ENCODE data around the gene HACE1. TPM values are rescaled to one million over a fixed set of nuclear protein-coding genes. Genes with fewer than 3 reads are reported as not detected.
"Not testable (repeated sequence)": the region's sequence is repeated elsewhere in the genome, so short reads cannot be mapped to it uniquely, and the experiment has no call there.

HACE1 gene
- total RNA-seq, 1 experiment from 2014 or later: 13.0 TPM

DNA sequence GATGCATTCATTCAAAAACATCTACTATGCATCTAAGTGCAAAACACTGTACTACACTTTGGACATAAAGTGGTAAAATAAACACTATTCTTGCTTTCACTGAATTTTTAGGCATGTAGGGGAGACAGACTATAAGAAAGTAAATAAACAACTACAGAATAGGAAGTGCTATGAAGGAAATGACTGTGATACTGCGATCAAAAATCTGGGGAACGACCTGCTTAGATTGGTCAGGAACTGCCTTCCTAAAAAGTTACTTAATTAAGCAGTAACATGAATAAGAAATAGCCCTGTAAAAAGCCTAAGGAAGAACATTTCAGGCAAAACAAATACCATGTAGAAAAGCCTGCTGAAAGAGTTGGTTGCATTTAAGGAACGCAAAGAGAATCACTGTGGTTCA, 50.6 kb downstream of the HACE1 start:
- ChIA-PET CTCF (no interaction called here), POLR2A (no interaction called here)
- no peaks in the 10 kb centered on the region for H3K27me3 ChIP-seq (ENCODE audit: control insufficient read depth, insufficient read depth, low read length)
- no peaks in the 10 kb centered on the region for H3K4me1 ChIP-seq (ENCODE audit: control insufficient read depth, insufficient read depth, low read length)
- BruUV-seq (replicated peaks): no TSS peak
- TF ChIP-seq, protein P1, sequence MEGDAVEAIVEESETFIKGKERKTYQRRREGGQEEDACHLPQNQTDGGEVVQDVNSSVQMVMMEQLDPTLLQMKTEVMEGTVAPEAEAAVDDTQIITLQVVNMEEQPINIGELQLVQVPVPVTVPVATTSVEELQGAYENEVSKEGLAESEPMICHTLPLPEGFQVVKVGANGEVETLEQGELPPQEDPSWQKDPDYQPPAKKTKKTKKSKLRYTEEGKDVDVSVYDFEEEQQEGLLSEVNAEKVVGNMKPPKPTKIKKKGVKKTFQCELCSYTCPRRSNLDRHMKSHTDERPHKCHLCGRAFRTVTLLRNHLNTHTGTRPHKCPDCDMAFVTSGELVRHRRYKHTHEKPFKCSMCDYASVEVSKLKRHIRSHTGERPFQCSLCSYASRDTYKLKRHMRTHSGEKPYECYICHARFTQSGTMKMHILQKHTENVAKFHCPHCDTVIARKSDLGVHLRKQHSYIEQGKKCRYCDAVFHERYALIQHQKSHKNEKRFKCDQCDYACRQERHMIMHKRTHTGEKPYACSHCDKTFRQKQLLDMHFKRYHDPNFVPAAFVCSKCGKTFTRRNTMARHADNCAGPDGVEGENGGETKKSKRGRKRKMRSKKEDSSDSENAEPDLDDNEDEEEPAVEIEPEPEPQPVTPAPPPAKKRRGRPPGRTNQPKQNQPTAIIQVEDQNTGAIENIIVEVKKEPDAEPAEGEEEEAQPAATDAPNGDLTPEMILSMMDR (IDR thresholded peaks at IDR 0.05): no peak
- TF ChIP-seq POLR2AphosphoS5 (IDR thresholded peaks at IDR 0.05; ENCODE audit: low read depth, low read length): no peak
- TF ChIP-seq TCF7L2 (IDR thresholded peaks at IDR 0.05; ENCODE audit: low read depth, low read length): no peak
- no peak for TF ChIP-seq SIN3A (IDR thresholded peaks at IDR 0.05; ENCODE audit: borderline replicate concordance, insufficient read depth, low read depth, low read length)
- TF ChIP-seq, protein P2, sequence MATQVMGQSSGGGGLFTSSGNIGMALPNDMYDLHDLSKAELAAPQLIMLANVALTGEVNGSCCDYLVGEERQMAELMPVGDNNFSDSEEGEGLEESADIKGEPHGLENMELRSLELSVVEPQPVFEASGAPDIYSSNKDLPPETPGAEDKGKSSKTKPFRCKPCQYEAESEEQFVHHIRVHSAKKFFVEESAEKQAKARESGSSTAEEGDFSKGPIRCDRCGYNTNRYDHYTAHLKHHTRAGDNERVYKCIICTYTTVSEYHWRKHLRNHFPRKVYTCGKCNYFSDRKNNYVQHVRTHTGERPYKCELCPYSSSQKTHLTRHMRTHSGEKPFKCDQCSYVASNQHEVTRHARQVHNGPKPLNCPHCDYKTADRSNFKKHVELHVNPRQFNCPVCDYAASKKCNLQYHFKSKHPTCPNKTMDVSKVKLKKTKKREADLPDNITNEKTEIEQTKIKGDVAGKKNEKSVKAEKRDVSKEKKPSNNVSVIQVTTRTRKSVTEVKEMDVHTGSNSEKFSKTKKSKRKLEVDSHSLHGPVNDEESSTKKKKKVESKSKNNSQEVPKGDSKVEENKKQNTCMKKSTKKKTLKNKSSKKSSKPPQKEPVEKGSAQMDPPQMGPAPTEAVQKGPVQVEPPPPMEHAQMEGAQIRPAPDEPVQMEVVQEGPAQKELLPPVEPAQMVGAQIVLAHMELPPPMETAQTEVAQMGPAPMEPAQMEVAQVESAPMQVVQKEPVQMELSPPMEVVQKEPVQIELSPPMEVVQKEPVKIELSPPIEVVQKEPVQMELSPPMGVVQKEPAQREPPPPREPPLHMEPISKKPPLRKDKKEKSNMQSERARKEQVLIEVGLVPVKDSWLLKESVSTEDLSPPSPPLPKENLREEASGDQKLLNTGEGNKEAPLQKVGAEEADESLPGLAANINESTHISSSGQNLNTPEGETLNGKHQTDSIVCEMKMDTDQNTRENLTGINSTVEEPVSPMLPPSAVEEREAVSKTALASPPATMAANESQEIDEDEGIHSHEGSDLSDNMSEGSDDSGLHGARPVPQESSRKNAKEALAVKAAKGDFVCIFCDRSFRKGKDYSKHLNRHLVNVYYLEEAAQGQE (IDR thresholded peaks at IDR 0.05; ENCODE audit: insufficient read depth in 1 of 2, low read depth in 2 of 2, low read length in 1 of 2): no peak
- no peak overlapping the region for H3K27ac ChIP-seq (ENCODE audit: low read length)
- DNase-seq (ENCODE audit: low read depth, low spot score) (no peak), ATAC-seq (no peak)
- no peaks in the 10 kb centered on the region for H3K36me3 ChIP-seq (ENCODE audit: control insufficient read depth, insufficient read depth, low read length)
- H3K9me3 ChIP-seq (ENCODE audit: control insufficient read depth, insufficient read depth, low read depth, low read length): no peaks in the 10 kb centered on the region
- intact Hi-C loops (cut with micrococcal nuclease; ENCODE audit: unreplicated experiment): no loop called here
- no peak overlapping the region for H3K4me3 ChIP-seq (ENCODE audit: low read depth in 2 of 2, low read length in 2 of 2)
- in situ Hi-C loops (cut with HindIII; ENCODE audit: low pct_unique_long_range_greater_than_20kb, low sequenced_read_pairs): no loop called here

DNA sequence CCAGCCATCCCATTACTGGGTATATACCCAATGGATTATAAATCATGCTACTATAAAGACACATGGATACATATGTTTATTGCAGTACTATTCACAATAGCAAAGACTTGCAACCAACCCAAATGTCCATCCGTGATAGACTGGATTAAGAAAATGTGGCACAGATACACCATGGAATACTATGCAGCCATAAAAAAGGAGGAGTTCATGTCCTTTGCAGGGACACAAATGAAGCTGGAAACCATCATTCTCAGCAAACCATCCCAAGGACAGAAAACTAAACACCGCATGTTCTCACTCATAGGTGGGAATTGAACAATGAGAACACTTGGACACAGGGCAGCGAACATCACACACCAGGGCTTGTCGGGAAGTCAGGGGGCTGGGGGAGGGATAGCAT, 54.4 kb downstream of the HACE1 start:
- DNase-seq (ENCODE audit: low read depth, low spot score); CTCF ChIA-PET; H3K36me3 ChIP-seq (ENCODE audit: control insufficient read depth, insufficient read depth, low read length); ATAC-seq; BruUV-seq (replicated peaks); intact Hi-C loops (cut with micrococcal nuclease; ENCODE audit: unreplicated experiment); H3K4me3 ChIP-seq (ENCODE audit: low read depth in 2 of 2, low read length in 2 of 2); H3K27me3 ChIP-seq (ENCODE audit: control insufficient read depth, insufficient read depth, low read length); in situ Hi-C loops (cut with HindIII; ENCODE audit: low pct_unique_long_range_greater_than_20kb, low sequenced_read_pairs); H3K27ac ChIP-seq (ENCODE audit: low read length); H3K4me1 ChIP-seq (ENCODE audit: control insufficient read depth, insufficient read depth, low read length); POLR2A ChIA-PET; H3K9me3 ChIP-seq (ENCODE audit: control insufficient read depth, insufficient read depth, low read depth, low read length): not testable (repeated sequence)

DNA sequence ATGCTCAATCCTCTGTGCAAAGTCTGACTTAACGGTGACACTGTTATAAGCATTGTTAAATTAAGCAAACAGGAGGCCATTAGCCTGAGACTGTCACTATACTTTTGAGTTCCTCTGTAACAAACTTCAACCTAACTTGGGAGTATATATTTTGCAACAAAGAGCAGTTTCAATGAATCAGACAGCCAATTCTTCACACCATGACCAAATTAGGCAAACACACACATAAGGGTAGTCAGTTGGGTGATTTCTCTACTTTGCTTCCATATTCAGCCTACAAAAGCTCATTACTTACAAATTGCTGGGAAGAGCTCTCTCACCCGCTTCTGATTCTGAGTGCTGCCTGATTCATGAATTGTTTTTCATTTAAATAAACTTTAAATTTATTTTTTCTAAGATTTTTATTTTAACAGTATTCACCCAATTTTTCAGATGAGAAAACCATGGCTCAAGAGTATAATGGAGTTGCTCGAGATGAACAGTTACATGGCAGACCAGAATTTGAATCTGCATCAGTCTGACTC, 60.5 kb downstream of the HACE1 start:
- intact Hi-C loops (cut with micrococcal nuclease; ENCODE audit: unreplicated experiment): no loop called here
- ATAC-seq: no peak
- Histone ChIP-seq H3K27ac (ENCODE audit: low read length) (no peak overlapping the region), H3K27me3 (ENCODE audit: control insufficient read depth, insufficient read depth, low read length) (no peaks in the 10 kb centered on the region), H3K4me1 (ENCODE audit: control insufficient read depth, insufficient read depth, low read length) (no peaks in the 10 kb centered on the region), H3K9me3 (ENCODE audit: control insufficient read depth, insufficient read depth, low read depth, low read length) (no peaks in the 10 kb centered on the region), H3K4me3 (ENCODE audit: low read depth in 2 of 2, low read length in 2 of 2) (no peak overlapping the region), H3K36me3 (ENCODE audit: control insufficient read depth, insufficient read depth, low read length) (no peaks in the 10 kb centered on the region; the same call in 1 of the 2 replicates)
- DNase-seq (ENCODE audit: low read depth, low spot score): no peak
- TF ChIP-seq SIN3A (IDR thresholded peaks at IDR 0.05; ENCODE audit: borderline replicate concordance, insufficient read depth, low read depth, low read length) (no peak), TCF7L2 (IDR thresholded peaks at IDR 0.05; ENCODE audit: low read depth, low read length) (no peak), POLR2AphosphoS5 (IDR thresholded peaks at IDR 0.05; ENCODE audit: low read depth, low read length) (no peak)
- TF ChIP-seq, protein P1 (IDR thresholded peaks at IDR 0.05): no peak
- TF ChIP-seq, protein P2 (IDR thresholded peaks at IDR 0.05; ENCODE audit: insufficient read depth in 1 of 2, low read depth in 2 of 2, low read length in 1 of 2): no peak
- in situ Hi-C loops (cut with HindIII; ENCODE audit: low pct_unique_long_range_greater_than_20kb, low sequenced_read_pairs): no loop called here
- CTCF ChIA-PET: no interaction called here
- POLR2A ChIA-PET: no interaction called here
- BruUV-seq (replicated peaks): no TSS peak
